PC-9 (cell line): Measurements from ENCODE around the gene LEFTY1. TPM values are rescaled to one million over a fixed set of nuclear protein-coding genes. Genes with fewer than 3 reads are reported as not detected.

Source experiments
- BruUV-seq: library from RNA; stranded (reverse); fragments of 400-500 nt; replicated peaks from 2 replicates; lab custom pipeline; 2021; lab: Mats Ljungman, UMichigan
- CTCF ChIA-PET: fragments of 300-600 bp; sonication (Branson Sonifier 250); formaldehyde crosslinking; loops from one replicate; lab custom pipeline; 2022; ENCODE audit warnings: antibody characterized with exemption; lab: Charles Lee
- POLR2A ChIA-PET: fragments of 300-600 bp; sonication (Branson Sonifier 250); formaldehyde crosslinking; loops from one replicate; lab custom pipeline; 2022; ENCODE audit warnings: antibody characterized with exemption; ENCODE audit not compliant: unreplicated experiment; lab: Charles Lee
- DNase-seq, 2 experiments: peaks; one replicate each; pipeline versions ENCODE4 v3.0.0 to v3.0.0-alpha.2; 2015 to 2022; ENCODE audit warnings: mixed read lengths in 1 of 2
- H2AFZ ChIP-seq: fragments of 200-600 bp; sonication (generic); 2 replicates; pipeline ENCODE4 v1.8.1; 2017; ENCODE audit warnings: antibody characterized with exemption
- H3F3A ChIP-seq: fragments of 200-600 bp; sonication (generic); 2 replicates; pipeline ENCODE4 v1.8.1; 2017; ENCODE audit warnings: antibody characterized with exemption, mild to moderate bottlenecking, low read depth; ENCODE audit not compliant: insufficient read depth
- H3K27ac ChIP-seq: fragments of 200-600 bp; sonication (generic); 2 replicates; pipeline ENCODE4 v1.6.1; 2016; ENCODE audit warnings: mixed run types
- H3K27me3 ChIP-seq: fragments of 200-600 bp; sonication (generic); 2 replicates; pipeline ENCODE4 v1.6.1; 2016; ENCODE audit warnings: low read depth, mixed run types; ENCODE audit not compliant: insufficient read depth
- H3K36me3 ChIP-seq: fragments of 200-600 bp; sonication (generic); 2 replicates; pipeline ENCODE4 v1.6.1; 2016; ENCODE audit warnings: low read depth, mixed run types
- H3K4me1 ChIP-seq: fragments of 200-600 bp; sonication (generic); replicated peaks from 2 replicates; pipeline ENCODE4 v1.6.1; 2016; ENCODE audit warnings: mixed run types; ENCODE audit not compliant: insufficient read depth
- H3K4me2 ChIP-seq: fragments of 200-600 bp; sonication (generic); 2 replicates; pipeline ENCODE4 v1.6.1; 2017; ENCODE audit warnings: mixed run types
- H3K4me3 ChIP-seq: fragments of 200-600 bp; sonication (generic); 2 replicates; pipeline ENCODE4 v1.6.1; 2016; ENCODE audit warnings: mixed run types
- H3K79me2 ChIP-seq: fragments of 200-600 bp; sonication (generic); 2 replicates; pipeline ENCODE4 v1.6.1; 2017; ENCODE audit warnings: low read depth, mixed run types
- H3K9me2 ChIP-seq: fragments of 200-600 bp; sonication (generic); 2 replicates; pipeline ENCODE4 v1.8.1; 2017; ENCODE audit warnings: mild to moderate bottlenecking; ENCODE audit not compliant: insufficient read depth
- H3K9me3 ChIP-seq: fragments of 200-600 bp; sonication (generic); 2 replicates; pipeline ENCODE4 v1.8.1; 2016; ENCODE audit warnings: low read depth; ENCODE audit not compliant: insufficient read depth
- H4K20me1 ChIP-seq: fragments of 200-600 bp; sonication (generic); 2 replicates; pipeline ENCODE4 v1.8.1; 2017; ENCODE audit not compliant: insufficient read depth
- EZH2 ChIP-seq: fragments of 200-600 bp; sonication (generic); IDR thresholded peaks from 2 replicates; pipeline ENCODE4 v1.8.0; 2017; ENCODE audit warnings: antibody characterized with exemption, low read depth
- intact Hi-C: fragments of 100-400 bp; cut with micrococcal nuclease; formaldehyde crosslinking; loops from one replicate; pipeline ENCODE4 v1.10.0; 2022; ENCODE audit not compliant: unreplicated experiment
- total RNA-seq: library from RNA; stranded (reverse); gene quantifications from 2 replicates; pipeline ENCODE4 v1.2.3, GENCODE V29; 2021
- TF ChIP-seq, protein P1 (sequence below): fragments of 200-600 bp; sonication (generic); conservative IDR thresholded peaks from 2 replicates; pipeline ENCODE4 v1.6.1; 2017; ENCODE audit warnings: mixed run types, antibody characterized with exemption, mild to moderate bottlenecking, moderate library complexity

LEFTY1 gene
- total RNA-seq, 1 experiment from 2014 or later, result not detected

DNA sequence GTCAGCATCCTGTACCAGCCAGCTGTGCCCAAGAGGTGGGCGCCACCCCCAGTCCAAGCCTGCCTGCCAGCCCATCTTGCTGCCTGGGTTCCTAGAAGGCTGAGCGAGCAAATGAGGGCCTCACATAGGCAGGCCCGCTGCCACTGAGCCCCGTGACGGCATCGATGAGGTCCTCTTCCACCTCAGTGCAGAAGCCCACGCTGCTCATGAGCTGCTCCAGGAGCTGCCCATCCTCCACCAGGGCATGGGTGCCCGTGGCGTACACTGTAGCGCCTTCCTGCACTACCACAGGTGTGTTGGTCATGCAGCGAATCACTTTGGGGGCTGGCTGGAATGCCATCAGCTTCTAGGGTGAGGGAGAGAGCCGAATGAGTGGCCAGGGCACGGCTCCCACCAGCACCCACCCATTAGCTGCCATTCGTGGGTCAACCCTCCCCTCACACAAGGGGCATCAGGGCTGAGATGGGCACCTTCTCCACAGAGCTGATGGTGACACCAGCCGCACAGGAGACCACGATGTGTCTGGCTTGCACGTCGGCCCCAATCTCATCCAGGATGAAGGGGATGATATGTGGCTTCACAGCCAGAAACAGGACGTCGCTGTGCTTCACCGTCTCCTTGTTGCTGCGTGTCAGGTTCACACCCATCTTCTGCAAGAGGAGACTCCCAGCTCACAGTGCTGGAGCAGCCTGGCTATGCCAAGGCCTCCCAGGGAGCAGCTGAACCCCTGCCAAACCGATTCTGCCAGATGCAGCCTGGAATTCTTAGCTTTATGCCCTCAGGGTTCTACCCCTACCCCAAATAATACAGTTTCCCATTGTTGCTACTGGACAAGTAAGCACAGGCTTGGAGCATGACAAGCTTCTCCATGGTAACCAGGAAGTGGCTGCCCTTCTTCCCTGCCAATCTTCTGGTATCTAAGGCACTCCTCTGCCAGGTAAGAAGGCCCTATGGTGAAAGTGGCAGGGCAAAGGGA is 33.1 kb upstream of the LEFTY1 start:
- Histone ChIP-seq H3K79me2 (peaks cover 35% of the 10 kb centered on the region), H3K36me3 (peaks cover 29% of the 10 kb centered on the region), H2AFZ (no peak overlapping the region), H3K4me3 (peak overlapping the region; percentile 100; the same call in 1 of the 2 replicates), H4K20me1 (0 out of 2 replicates have a peak, but pooled peaks cover 5% of the 10 kb centered on the region), H3K4me1 (peaks cover 16% of the 10 kb centered on the region), H3K9me2 (no peaks in the 10 kb centered on the region), H3F3A (peaks cover 18% of the 10 kb centered on the region; the same call in 1 of the 2 replicates), H3K27me3 (no peaks in the 10 kb centered on the region), H3K4me2 (peak overlapping the region; percentile 89), H3K9me3 (no peaks in the 10 kb centered on the region), H3K27ac (no peak overlapping the region; the same call in 1 of the 2 replicates)
- ChIA-PET POLR2A (interaction anchor here (0.7 to 1.0 kb wide), 3 partner anchors 11 to 267 kb away, joined by 3 to 4 read pairs (median 4); no protein-coding TSS in a partner anchor), CTCF (interaction anchor here (0.5 to 0.8 kb wide), 2 partner anchors 39 to 46 kb away, joined by 4 read pairs; no protein-coding TSS in a partner anchor)
- TF ChIP-seq EZH2, result no peak
- TF ChIP-seq, protein P1, sequence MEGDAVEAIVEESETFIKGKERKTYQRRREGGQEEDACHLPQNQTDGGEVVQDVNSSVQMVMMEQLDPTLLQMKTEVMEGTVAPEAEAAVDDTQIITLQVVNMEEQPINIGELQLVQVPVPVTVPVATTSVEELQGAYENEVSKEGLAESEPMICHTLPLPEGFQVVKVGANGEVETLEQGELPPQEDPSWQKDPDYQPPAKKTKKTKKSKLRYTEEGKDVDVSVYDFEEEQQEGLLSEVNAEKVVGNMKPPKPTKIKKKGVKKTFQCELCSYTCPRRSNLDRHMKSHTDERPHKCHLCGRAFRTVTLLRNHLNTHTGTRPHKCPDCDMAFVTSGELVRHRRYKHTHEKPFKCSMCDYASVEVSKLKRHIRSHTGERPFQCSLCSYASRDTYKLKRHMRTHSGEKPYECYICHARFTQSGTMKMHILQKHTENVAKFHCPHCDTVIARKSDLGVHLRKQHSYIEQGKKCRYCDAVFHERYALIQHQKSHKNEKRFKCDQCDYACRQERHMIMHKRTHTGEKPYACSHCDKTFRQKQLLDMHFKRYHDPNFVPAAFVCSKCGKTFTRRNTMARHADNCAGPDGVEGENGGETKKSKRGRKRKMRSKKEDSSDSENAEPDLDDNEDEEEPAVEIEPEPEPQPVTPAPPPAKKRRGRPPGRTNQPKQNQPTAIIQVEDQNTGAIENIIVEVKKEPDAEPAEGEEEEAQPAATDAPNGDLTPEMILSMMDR, result no peak
- intact Hi-C loops, result loop anchor here (1.0 to 5.0 kb wide), 6 partner anchors 40 to 495 kb away; partner anchors contain the start of genes H3-3A, LBR, SRP9 and TMEM63A
- peak; percentile 87 to 95 for DNase-seq
- no TSS peak for BruUV-seq

DNA sequence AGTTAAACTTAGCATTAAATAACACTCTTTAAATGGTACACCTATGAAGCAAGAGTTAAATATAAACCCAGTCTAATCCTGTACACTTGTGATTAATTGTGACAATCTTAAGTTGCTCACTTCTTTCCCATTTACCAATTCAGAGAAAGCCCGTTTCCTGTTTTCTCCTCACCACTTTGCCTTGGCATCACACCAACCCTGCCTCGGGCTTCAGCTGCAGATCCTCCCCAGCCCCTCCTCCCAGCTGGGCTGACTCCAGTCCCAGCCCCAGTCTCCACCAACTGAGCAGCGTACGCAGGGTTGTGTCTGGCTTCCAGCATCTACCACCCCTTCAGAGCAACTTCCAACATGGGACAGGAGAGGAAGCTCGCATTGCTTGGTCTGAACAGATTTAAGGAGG is 31.0 kb upstream of the LEFTY1 start:
- Histone ChIP-seq H3F3A (peaks cover 20% of the 10 kb centered on the region; the same call in 1 of the 2 replicates), H2AFZ (no peak overlapping the region), H3K27me3 (no peaks in the 10 kb centered on the region), H3K9me3 (no peaks in the 10 kb centered on the region), H3K4me3 (no peak overlapping the region), H3K4me1 (peaks cover 16% of the 10 kb centered on the region), H3K27ac (no peak overlapping the region), H3K9me2 (no peaks in the 10 kb centered on the region), H3K36me3 (peaks cover 29% of the 10 kb centered on the region), H4K20me1 (0 out of 2 replicates have a peak, but pooled peaks cover 5% of the 10 kb centered on the region), H3K79me2 (peaks cover 35% of the 10 kb centered on the region), H3K4me2 (no peak overlapping the region)
- intact Hi-C loops, result loop anchor here (5.0 kb wide), 3 partner anchors 57 to 493 kb away; partner anchors contain the start of genes LBR and SRP9
- peak in 1 of 2 experiments; percentile 61 for DNase-seq
- ChIA-PET CTCF (interaction anchor here (0.5 kb wide), 1 partner anchor 142 kb away, joined by 4 read pairs; the partner anchor contains the start of gene SRP9), POLR2A (interaction anchor here (0.6 kb wide), 2 partner anchors 33 to 403 kb away, joined by 6 read pairs; no protein-coding TSS in a partner anchor)
- no TSS peak for BruUV-seq
- no peak for TF ChIP-seq EZH2

DNA sequence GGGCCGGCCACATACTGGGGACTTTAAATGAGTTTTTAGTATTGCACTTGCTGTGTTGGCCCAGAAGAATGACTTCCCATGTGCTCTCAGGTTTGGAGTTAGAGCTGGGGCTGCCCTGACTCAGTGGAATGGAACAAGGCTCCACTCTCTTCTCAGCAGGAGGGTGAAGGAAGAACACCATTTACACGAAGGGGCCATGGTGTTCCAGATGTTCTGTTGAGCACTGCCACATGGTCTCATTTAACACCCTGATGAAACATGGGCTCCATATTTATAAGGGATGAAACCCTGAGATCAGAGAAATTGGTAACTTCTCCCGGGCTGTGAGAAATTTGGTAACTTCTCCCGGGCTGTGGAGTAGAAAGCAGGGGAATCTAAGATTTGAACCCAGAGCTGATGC is 29.3 kb upstream of the LEFTY1 start:
- peaks cover 28% of the 10 kb centered on the region for H3K79me2 ChIP-seq
- no peaks in the 10 kb centered on the region for H3K9me3 ChIP-seq
- no peak overlapping the region for H3K4me2 ChIP-seq
- peaks cover 29% of the 10 kb centered on the region for H3K36me3 ChIP-seq
- 0 out of 2 replicates have a peak, but pooled peaks cover 5% of the 10 kb centered on the region for H4K20me1 ChIP-seq
- H3K9me2 ChIP-seq, result no peaks in the 10 kb centered on the region
- H3K4me1 ChIP-seq, result peaks cover 16% of the 10 kb centered on the region
- BruUV-seq, result no TSS peak
- H3K4me3 ChIP-seq, result no peak overlapping the region
- no peak overlapping the region for H2AFZ ChIP-seq
- H3F3A ChIP-seq, result peaks cover 22% of the 10 kb centered on the region; the same call in 1 of the 2 replicates
- TF ChIP-seq, protein P1, result no peak
- no peak for TF ChIP-seq EZH2
- peak overlapping the region; percentile 16; the same call in 1 of the 2 replicates for H3K27ac ChIP-seq
- intact Hi-C loops, result no loop called here
- ChIA-PET CTCF (interaction anchor here (0.5 to 0.6 kb wide), 2 partner anchors 15 to 473 kb away, joined by 3 to 6 read pairs; no protein-coding TSS in a partner anchor), POLR2A (no interaction called here)
- H3K27me3 ChIP-seq, result no peaks in the 10 kb centered on the region
- DNase-seq, result no peak
